ENCODE data around the gene DNAH6. TPM values are rescaled to one million over a fixed set of nuclear protein-coding genes. Genes with fewer than 3 reads are reported as not detected.
"Not testable (repeated sequence)": the region's sequence is repeated elsewhere in the genome, so short reads cannot be mapped to it uniquely, and the experiment has no call there.

DNAH6 gene
- total RNA-seq, 2 donors from 2014 or later: 0.69 to 1.6 TPM

DNA sequence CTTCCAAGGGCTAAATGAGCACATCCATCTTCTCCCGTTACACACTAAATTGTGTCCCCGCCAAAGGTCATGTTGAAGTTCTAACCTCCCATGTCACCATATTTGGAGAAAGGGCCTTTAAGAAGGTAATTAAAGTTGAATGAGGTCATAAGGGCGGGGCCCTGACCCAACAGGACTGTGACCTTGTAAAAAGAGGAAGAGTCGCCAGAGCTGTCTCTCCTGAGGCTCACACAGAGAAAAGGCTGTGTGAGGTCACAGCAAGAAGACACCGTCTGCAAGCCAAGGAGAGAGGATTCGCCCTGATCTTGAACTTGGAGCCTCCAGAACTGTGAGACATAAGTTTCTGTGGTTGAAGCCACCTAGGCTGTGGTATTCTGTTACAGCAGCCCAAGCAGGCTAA, 340.5 kb downstream of the DNAH6 start:
- Mint-ChIP-seq H3K27me3 (no peaks in the 10 kb centered on the region), H3K36me3 (ENCODE audit: low read depth) (peaks cover 21% of the 10 kb centered on the region), H3K9me3 (peaks cover 6% of the 10 kb centered on the region), H3K4me1 (peaks cover 83% of the 10 kb centered on the region), H3K27ac (peak overlapping the region; percentile 82), H3K4me3 (peak overlapping the region; percentile 71)
- ATAC-seq (replicated peaks): peak; percentile 92

DNA sequence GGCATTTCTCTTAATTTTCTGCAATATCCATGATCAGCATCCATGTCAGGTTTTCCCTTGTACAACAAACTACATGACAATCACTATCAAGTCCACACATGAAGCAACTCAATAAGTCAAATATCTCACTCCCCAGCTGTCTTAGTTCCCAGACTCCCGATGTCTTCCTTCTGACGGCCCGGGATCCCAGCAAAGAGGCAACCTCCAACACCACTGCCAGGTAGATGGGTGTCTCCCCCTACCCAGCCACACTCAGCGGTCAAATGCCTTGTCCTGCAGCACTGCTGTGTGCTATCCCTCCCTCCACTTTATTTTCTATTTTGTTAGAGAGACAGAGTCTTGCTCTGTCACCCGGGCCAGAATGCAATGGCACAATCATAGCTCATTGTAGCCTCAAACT, 341.3 kb downstream of the DNAH6 start:
- no peaks in the 10 kb centered on the region for H3K27me3 Mint-ChIP-seq
- H3K4me1 Mint-ChIP-seq: peaks cover 81% of the 10 kb centered on the region
- peak overlapping the region; percentile 71 for H3K4me3 Mint-ChIP-seq
- peaks cover 13% of the 10 kb centered on the region for H3K36me3 Mint-ChIP-seq (ENCODE audit: low read depth)
- H3K27ac Mint-ChIP-seq: peak overlapping the region; percentile 82
- no peak for ATAC-seq (replicated peaks)
- H3K9me3 Mint-ChIP-seq: peaks cover 6% of the 10 kb centered on the region

DNA sequence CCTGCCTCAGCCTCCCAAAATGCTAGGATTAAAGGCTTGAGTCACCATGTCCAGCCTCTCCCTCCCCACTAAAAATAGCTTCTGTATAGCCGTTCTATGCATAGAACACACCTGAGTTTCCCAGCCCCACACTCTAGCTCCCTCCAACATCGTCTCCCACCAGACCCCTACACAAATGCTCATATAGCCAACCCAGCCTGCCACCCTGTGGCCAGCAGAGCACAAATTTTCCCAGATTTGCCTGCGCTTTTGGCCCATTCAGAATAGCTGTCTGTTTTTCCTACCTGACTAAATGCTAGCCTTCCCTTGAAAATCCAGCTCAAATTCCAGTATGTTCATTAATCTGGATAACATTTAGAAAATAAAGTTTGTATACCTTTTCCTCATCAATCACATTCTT, 341.8 kb downstream of the DNAH6 start:
- Mint-ChIP-seq H3K4me1 (peaks cover 80% of the 10 kb centered on the region), H3K9me3 (peaks cover 2% of the 10 kb centered on the region), H3K27ac (peak overlapping the region; percentile 82), H3K36me3 (ENCODE audit: low read depth) (peaks cover 8% of the 10 kb centered on the region), H3K4me3 (peak overlapping the region; percentile 71), H3K27me3 (no peaks in the 10 kb centered on the region)
- no peak for ATAC-seq (replicated peaks)

DNA sequence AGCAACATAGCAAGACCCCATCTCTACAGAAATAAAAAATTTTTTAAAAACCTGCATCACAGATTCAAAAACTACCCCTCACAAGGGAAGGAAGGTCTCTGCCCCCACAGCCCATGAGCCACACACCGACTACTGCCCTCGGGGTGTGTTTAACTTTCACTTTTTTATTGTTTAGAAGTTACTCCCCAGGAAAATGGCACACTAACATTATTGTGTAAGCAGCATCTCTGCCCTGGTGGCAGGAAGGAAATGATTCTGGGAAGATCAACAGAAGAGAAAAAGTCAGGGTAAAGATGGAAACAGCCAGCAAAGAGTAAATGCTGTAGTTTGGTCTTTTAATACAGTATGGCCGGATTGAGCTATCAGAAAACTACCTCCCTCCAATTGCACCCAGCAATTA, 342.6 kb downstream of the DNAH6 start:
- no peaks in the 10 kb centered on the region for H3K27me3 Mint-ChIP-seq
- peaks cover 77% of the 10 kb centered on the region for H3K4me1 Mint-ChIP-seq
- ATAC-seq (replicated peaks): no peak
- no peaks in the 10 kb centered on the region for H3K9me3 Mint-ChIP-seq
- H3K4me3 Mint-ChIP-seq: peak overlapping the region; percentile 71
- peaks cover 5% of the 10 kb centered on the region for H3K36me3 Mint-ChIP-seq (ENCODE audit: low read depth)
- peak overlapping the region; percentile 49 for H3K27ac Mint-ChIP-seq

DNA sequence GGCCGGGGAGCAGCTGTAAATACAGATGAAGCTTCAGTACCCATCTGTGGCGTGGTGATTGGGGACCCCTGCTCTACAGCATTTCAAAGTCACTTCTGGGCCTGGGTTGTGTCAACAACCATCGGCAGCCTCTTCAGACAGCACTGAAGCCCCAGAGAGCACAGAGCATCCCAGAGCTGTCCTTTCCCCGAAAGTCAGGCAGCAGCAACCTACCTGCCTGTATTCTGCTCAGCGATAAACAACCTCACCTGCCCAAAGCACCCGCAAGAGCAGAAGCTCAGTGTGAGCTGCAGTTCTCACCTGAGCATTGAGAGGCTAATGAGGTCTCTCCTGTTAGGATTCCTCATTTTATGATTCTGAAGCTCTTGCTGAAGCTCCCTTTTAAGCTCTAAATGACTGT, 345.2 kb downstream of the DNAH6 start:
- peaks cover 63% of the 10 kb centered on the region for H3K4me1 Mint-ChIP-seq
- peak overlapping the region; percentile 22 for H3K4me3 Mint-ChIP-seq
- no peaks in the 10 kb centered on the region for H3K27me3 Mint-ChIP-seq
- H3K9me3 Mint-ChIP-seq: no peaks in the 10 kb centered on the region
- H3K27ac Mint-ChIP-seq: peak overlapping the region; percentile 77
- H3K36me3 Mint-ChIP-seq (ENCODE audit: low read depth): peaks cover 3% of the 10 kb centered on the region
- no peak for ATAC-seq (replicated peaks)

DNA sequence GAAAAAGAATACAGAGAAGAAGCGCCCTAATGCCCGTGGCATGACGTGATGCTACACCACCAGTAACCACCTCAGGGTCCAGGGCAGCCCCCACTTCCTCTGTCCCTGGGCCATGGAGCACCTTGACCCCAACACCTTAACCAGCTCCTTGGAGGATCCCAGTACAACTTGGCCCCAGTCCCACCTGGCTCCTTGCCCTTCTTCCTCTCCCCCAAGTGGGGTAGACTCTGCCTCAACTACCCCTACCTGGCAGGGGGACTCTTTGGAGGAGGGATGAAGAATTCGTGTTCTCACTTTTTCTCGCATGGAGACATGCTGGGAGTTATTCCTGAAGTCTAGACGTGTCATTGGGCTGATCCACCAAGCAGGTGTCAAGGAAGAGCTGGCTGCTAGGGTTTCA, 345.7 kb downstream of the DNAH6 start:
- Mint-ChIP-seq H3K27me3 (no peaks in the 10 kb centered on the region), H3K9me3 (no peaks in the 10 kb centered on the region), H3K36me3 (ENCODE audit: low read depth) (no peaks in the 10 kb centered on the region), H3K4me1 (peaks cover 59% of the 10 kb centered on the region), H3K4me3 (peak overlapping the region; percentile 22), H3K27ac (peak overlapping the region; percentile 77)
- ATAC-seq (replicated peaks): no peak

DNA sequence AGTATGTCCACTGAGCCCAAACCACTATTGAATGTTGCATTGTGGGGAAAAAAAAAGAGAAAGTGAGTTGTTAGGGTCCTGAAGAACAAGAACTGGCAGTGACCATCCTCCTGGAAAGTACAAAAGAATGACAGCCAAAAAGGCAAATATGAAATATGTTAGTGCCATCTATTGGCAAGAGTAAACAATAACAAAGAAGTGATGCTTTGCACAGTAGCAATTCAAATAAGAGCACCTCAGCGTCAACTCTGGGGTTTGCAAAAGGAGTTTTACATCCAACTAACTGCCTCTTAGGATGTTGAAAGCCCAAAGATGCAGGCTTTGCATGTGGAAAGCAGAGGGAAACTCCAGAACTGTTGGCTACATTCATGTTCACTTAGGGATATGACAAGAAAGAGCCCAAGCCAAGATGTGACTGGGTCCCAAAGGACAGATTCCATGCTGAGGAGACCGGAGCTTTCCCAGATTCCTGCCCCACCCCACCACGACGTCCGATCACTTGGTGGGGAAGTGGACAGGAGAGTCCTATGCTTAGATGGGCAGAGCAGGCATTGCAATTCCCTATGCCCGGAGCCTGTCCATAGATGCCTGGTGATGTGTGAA, 349.0 kb downstream of the DNAH6 start:
- peak; percentile 62 for ATAC-seq (replicated peaks)
- no peaks in the 10 kb centered on the region for H3K9me3 Mint-ChIP-seq
- H3K4me1 Mint-ChIP-seq: peaks cover 38% of the 10 kb centered on the region
- H3K27ac Mint-ChIP-seq: peak overlapping the region; percentile 75
- peak overlapping the region; percentile 35 for H3K4me3 Mint-ChIP-seq
- H3K36me3 Mint-ChIP-seq (ENCODE audit: low read depth): peaks cover 13% of the 10 kb centered on the region
- H3K27me3 Mint-ChIP-seq: no peaks in the 10 kb centered on the region

DNA sequence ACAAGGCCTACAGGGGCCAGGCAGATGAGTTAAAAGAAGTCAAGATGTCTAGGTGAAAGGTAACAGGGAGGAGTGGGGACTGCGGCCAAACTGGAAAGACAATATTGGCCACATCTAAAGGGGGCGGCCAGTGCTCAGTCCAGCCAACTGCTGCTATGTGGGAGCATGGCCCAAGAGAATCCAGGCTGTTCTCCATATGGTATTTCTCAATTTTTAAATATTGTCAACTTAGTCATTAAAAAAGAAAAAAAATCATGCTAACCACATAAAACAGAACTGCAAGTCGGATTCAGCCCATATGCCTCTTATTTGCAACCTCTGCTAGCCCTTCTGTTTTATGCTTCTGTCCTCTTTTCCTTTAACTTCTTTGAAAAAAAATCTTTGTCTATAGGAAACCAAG, 349.8 kb downstream of the DNAH6 start:
- Mint-ChIP-seq H3K9me3 (no peaks in the 10 kb centered on the region), H3K27ac (peak overlapping the region; percentile 13), H3K4me3 (no peak overlapping the region), H3K27me3 (no peaks in the 10 kb centered on the region), H3K4me1 (peaks cover 39% of the 10 kb centered on the region), H3K36me3 (ENCODE audit: low read depth) (peaks cover 18% of the 10 kb centered on the region)
- no peak for ATAC-seq (replicated peaks)

DNA sequence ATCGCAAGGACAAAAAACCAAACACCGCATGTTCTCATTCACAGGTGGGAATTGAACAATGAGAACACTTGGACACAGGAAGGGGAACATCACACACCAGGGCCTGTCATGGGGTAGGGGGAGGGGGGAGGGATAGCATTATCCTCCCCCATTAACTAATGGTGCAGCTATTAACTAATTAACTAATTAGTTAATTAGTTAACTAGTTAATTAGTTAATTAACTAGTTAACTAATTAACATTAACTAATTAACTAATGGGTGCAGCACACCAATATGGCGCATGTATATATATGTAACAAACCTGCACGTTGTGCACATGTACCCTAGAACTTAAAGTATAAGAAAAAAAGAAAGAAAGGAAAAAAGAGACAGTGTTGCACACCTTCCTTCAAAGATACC, 352.0 kb downstream of the DNAH6 start:
- Mint-ChIP-seq H3K4me1 (peaks cover 26% of the 10 kb centered on the region), H3K36me3 (ENCODE audit: low read depth) (peaks cover 19% of the 10 kb centered on the region), H3K27ac (peak overlapping the region; percentile 46)
- H3K27me3 Mint-ChIP-seq; H3K4me3 Mint-ChIP-seq; H3K9me3 Mint-ChIP-seq; ATAC-seq (replicated peaks): not testable (repeated sequence)

Other genes starting within 250 kb of the DNAH6 start
- gene SUCLG1, start 57.2 kb upstream of the DNAH6 start, total RNA-seq: 10 to 100 TPM; 43.4 to 80.0 TPM

Data from activated T-helper 17 cell treated with anti-CD3 and anti-CD28 coated beads, Interleukin-2, amount 50 U/mL, for 72 hours (primary cell).